ENCODE data around the gene PLVAP. TPM values are rescaled to one million over a fixed set of nuclear protein-coding genes. Genes with fewer than 3 reads are reported as not detected.
A peak's percentile ranks its signal among the peaks of the same experiment; 100 is the strongest.

The PLVAP gene
- total and polyA plus RNA-seq, 8 donors = 5.8 to 95.1 (median 30.3) TPM

- Histone ChIP-seq H3K27me3 (peaks cover 0 to 17% (median 0%) of the 10 kb centered on the region in 3 donors), H3K4me1 (peaks cover 8 to 37% (median 20%) of the 10 kb centered on the region in 4 donors), H3K27ac (peak overlapping the region in 2 of 5 donors; percentile 85 to 86), H3K9me3 (no peaks in the 10 kb centered on the region), H3K4me3 (no peak overlapping the region), H3K36me3 (peaks cover 0 to 38% (median 25%) of the 10 kb centered on the region in 4 donors)
- intact Hi-C loops (cut with DNase I; ENCODE audit: low total_unique reads) = no loop called here
- WGBS, 5 donors = 55 to 76% (median 74%) methylated on average over 3 of the region's 3 CpGs
- TF ChIP-seq EP300 (IDR thresholded peaks at IDR 0.05) (no peak), POLR2AphosphoS5 (IDR thresholded peaks at IDR 0.05) (no peak), POLR2A (IDR thresholded peaks at IDR 0.05) (no peak)
- no peak for DNase-seq
These were observed 41.6 kb upstream of the PLVAP start for GRCh38 chr19:17418710-17419109.

- Histone ChIP-seq H3K36me3 (peaks cover 0 to 34% (median 13%) of the 10 kb centered on the region in 4 donors), H3K4me3 (no peak overlapping the region), H3K4me1 (peaks cover 0 to 48% (median 24%) of the 10 kb centered on the region in 4 donors), H3K27ac (peak overlapping the region in 2 of 5 donors; percentile 2 to 77), H3K27me3 (peaks cover 0 to 17% (median 0%) of the 10 kb centered on the region in 3 donors), H3K9me3 (no peaks in the 10 kb centered on the region)
- WGBS, 5 donors = 49 to 78% (median 66%) methylated on average over 6 of the region's 6 CpGs
- no peak for TF ChIP-seq POLR2A (IDR thresholded peaks at IDR 0.05)
- TF ChIP-seq EP300 (IDR thresholded peaks at IDR 0.05) = no peak
- TF ChIP-seq POLR2AphosphoS5 (IDR thresholded peaks at IDR 0.05) = no peak
- no peak for TF ChIP-seq CTCF (IDR thresholded peaks at IDR 0.05)
- DNase-seq = no peak
- intact Hi-C loops (cut with DNase I; ENCODE audit: low total_unique reads) = no loop called here
These were observed 38.0 kb upstream of the PLVAP start for GRCh38 chr19:17415121-17415520.

GRCh38 chr19:17414097-17414496 lies 37.0 kb upstream of the PLVAP start:
- Histone ChIP-seq H3K27me3 (peaks cover 0 to 17% (median 0%) of the 10 kb centered on the region in 3 donors), H3K36me3 (peaks cover 0 to 34% (median 13%) of the 10 kb centered on the region in 4 donors), H3K27ac (peak overlapping the region in 3 of 5 donors; percentile 24 to 77 (median 60)), H3K9me3 (no peaks in the 10 kb centered on the region), H3K4me1 (peaks cover 0 to 44% (median 19%) of the 10 kb centered on the region in 4 donors), H3K4me3 (no peak overlapping the region)
- TF ChIP-seq POLR2A (IDR thresholded peaks at IDR 0.05) (no peak), EP300 (IDR thresholded peaks at IDR 0.05) (no peak), POLR2AphosphoS5 (IDR thresholded peaks at IDR 0.05) (no peak), CTCF (IDR thresholded peaks at IDR 0.05) (no peak)
- no peak for DNase-seq
- 88 to 94% (median 92%) methylated on average over 8 of the region's 8 CpGs for WGBS, 5 donors
- intact Hi-C loops (cut with DNase I; ENCODE audit: low total_unique reads) = no loop called here

- Histone ChIP-seq H3K9me3 (no peaks in the 10 kb centered on the region), H3K27ac (peak overlapping the region in 3 of 5 donors; percentile 60 to 77 (median 63)), H3K36me3 (peaks cover 0 to 34% (median 13%) of the 10 kb centered on the region in 4 donors), H3K27me3 (peaks cover 0 to 10% (median 0%) of the 10 kb centered on the region in 3 donors), H3K4me1 (peaks cover 2 to 49% (median 24%) of the 10 kb centered on the region in 4 donors), H3K4me3 (no peak overlapping the region)
- TF ChIP-seq CTCF (IDR thresholded peaks at IDR 0.05) = no peak
- TF ChIP-seq POLR2A (IDR thresholded peaks at IDR 0.05) = no peak
- no peak for TF ChIP-seq POLR2AphosphoS5 (IDR thresholded peaks at IDR 0.05)
- TF ChIP-seq EP300 (IDR thresholded peaks at IDR 0.05) = no peak
- 68 to 91% (median 83%) methylated on average over 11 of the region's 11 CpGs for WGBS, 5 donors
- intact Hi-C loops (cut with DNase I; ENCODE audit: low total_unique reads) = no loop called here
- no peak for DNase-seq
These were observed 34.7 kb upstream of the PLVAP start for GRCh38 chr19:17411801-17412200.

GRCh38 chr19:17409990-17410389 lies 32.8 kb upstream of the PLVAP start:
- no peak overlapping the region for H3K4me3 ChIP-seq
- peaks cover 0 to 10% (median 0%) of the 10 kb centered on the region in 3 donors for H3K27me3 ChIP-seq
- peaks cover 12 to 48% (median 39%) of the 10 kb centered on the region in 4 donors for H3K4me1 ChIP-seq
- 72 to 97% (median 87%) methylated on average over 9 of the region's 9 CpGs for WGBS, 5 donors
- no peak for DNase-seq
- TF ChIP-seq CTCF (IDR thresholded peaks at IDR 0.05) (no peak), EP300 (IDR thresholded peaks at IDR 0.05) (no peak), POLR2A (IDR thresholded peaks at IDR 0.05) (no peak), POLR2AphosphoS5 (IDR thresholded peaks at IDR 0.05) (no peak)
- no peaks in the 10 kb centered on the region for H3K9me3 ChIP-seq
- peaks cover 0 to 31% (median 10%) of the 10 kb centered on the region in 4 donors for H3K36me3 ChIP-seq
- intact Hi-C loops (cut with DNase I; ENCODE audit: low total_unique reads) = no loop called here
- H3K27ac ChIP-seq = no peak overlapping the region

All from stomach (tissue), 9 donors.